Measurements from ENCODE around the gene SMAD7.
"Not testable (repeated sequence)": the region's sequence is repeated elsewhere in the genome, so short reads cannot be mapped to it uniquely, and the experiment has no call there.

Gene SMAD7

GRCh38 chr18:48874701-48875162, 76.0 kb downstream of the SMAD7 start:
- DNase-seq = no peak

DNA sequence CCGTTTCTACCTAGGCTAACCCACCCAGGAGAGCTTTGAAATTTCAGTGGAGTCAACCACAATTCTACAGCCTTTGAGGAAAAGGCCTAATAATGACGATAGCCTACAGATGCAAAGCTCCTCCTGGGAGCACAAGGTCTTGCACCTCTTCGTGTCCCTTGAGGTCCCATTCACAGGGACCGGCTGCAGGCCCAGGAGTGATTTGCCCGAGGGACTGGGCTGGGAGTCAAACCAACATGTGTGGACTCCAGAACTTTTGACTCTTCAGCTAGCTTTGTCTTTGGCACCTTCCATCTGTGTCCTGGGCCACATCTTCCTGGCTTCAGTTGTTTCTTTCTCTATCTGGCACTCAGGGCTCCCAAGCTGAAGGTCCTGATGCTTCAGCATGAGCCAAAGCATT, 76.5 kb downstream of the SMAD7 start:
- no peak for DNase-seq

DNA sequence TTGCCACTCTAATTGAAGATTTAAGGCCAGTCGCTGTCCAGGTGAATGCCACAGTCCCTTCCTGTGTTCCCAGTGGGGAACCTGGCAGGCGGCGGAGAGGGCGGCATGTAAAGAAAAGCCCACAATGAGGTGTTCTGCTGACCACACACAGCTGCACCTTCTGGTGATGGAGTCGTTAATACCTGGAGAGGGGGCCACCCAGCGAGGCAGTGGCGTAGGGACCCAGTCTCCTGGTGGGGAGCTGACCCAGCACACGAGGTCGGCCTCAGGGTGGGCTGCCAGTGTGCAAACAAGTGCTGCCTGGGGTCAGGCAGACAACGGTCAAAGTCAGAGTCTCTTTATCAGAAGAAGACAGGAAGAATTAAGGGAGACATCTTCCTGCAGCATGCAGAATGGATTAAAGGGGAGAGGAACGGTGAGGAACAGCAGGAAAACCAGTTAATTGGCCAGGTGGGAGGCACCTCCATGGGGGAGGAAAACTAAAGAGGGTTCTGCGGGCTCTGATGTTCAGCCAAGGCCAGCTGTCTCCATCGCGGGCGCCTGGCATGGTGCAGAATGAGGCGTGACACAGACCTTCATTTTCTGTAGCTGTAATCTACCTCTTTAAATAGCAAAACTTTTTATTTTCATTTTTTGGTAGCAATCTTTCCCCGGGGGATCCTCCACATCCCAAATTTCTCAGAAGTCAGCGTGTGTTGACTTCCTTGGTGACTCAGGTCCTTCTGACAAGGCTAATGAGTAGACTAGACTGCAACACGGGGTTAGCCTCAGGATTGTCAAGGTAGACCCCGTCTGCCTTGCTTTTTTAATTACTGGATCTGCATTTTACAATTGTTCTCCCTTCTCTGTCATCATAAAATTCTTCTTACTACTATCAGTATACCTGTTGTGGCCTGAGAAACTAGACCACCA, 78.3 kb downstream of the SMAD7 start:
- no peak for DNase-seq

DNA sequence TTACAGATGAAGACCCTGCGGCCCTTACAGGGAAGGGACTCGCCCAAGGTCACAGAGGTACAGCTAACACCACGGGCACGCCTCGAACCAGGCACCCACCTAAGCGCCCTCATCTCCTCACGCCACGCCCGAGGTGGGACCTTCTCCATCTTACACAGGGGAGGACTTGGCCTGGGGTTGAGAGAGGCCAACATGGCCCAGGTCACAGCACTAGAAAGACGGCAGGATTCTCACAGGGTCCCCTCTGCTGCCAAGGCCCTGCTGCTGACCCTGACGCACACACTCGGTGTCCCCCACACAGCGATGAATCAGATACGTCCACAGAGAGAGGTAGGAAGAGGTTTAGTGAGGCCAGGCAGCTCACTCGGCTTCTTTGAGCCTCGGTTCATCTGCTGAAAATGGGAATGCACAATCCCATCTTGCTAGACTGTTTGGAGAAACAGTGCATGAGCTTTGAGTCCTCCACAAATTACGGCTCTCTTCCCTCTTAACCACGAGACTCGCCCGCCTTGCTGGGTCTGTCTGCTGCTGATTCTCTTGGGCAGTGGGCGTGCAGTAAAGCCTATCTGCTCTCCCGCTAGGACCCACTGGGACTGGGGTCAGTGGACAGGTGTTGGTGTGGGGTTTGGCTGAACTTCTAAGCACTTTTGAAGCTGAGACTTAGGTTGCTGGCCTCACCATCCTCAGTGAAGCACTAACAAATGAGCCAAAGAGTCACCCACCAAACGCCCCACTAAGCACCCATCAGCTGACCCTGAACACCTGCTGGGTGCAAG, 79.2 kb downstream of the SMAD7 start:
- DNase-seq = no peak

- not testable (repeated sequence) for DNase-seq
These were observed 79.8 kb downstream of the SMAD7 start for GRCh38 chr18:48870926-48871325.

Data from stimulated activated CD4-positive, alpha-beta T cell treated with anti-CD3 and anti-CD28 coated beads, Interleukin-15, amount 100 ng/mL, for 24 hours (primary cell).